Progenitor cell of endocrine pancreas (in vitro differentiated cells): ENCODE measurements around the gene CHMP1B. TPM values are rescaled to one million over a fixed set of nuclear protein-coding genes. Genes with fewer than 3 reads are reported as not detected.
A peak's percentile ranks its signal among the peaks of the same experiment; 100 is the strongest.

Experiments
- DNase-seq: peaks from one replicate; pipeline ENCODE4 v3.0.0; 2021; ENCODE audit warnings: low spot score; ENCODE audit not compliant: unreplicated experiment
- H3K27ac Mint-ChIP-seq: 2 replicates; pipeline ENCODE4 v1.8.0; 2021; ENCODE audit warnings: mild to moderate bottlenecking, moderate library complexity, mixed read lengths
- H3K27me3 Mint-ChIP-seq: 2 replicates; pipeline ENCODE4 v1.8.0; 2021; ENCODE audit warnings: mixed read lengths
- H3K36me3 Mint-ChIP-seq: 2 replicates; pipeline ENCODE4 v1.8.0; 2022; ENCODE audit warnings: mixed read lengths; ENCODE audit not compliant: insufficient read depth
- H3K4me1 Mint-ChIP-seq: 2 replicates; pipeline ENCODE4 v1.8.0; 2021; ENCODE audit warnings: low read depth, mixed read lengths
- H3K4me3 Mint-ChIP-seq: 2 replicates; pipeline ENCODE4 v1.8.0; 2021; ENCODE audit warnings: low read depth, mild to moderate bottlenecking, moderate library complexity, mixed read lengths
- H3K9me3 Mint-ChIP-seq: 2 replicates; pipeline ENCODE4 v1.8.0; 2021; ENCODE audit warnings: low read depth, mixed read lengths
- CTCF ChIP-seq: fragments of 200-600 bp; sonication (generic); IDR thresholded peaks from one replicate; pipeline ENCODE4 v1.5.0; 2021; ENCODE audit warnings: antibody characterized with exemption, mild to moderate bottlenecking; ENCODE audit not compliant: unreplicated experiment
- long read RNA-seq: library from polyadenylated mRNA; unstranded; transcript quantifications from one replicate; pipeline ENCODE4 v2.0.0, GENCODE V29; 2020
- total RNA-seq: library from RNA; stranded (reverse); gene quantifications from 2 replicates; pipeline ENCODE4 v1.2.1, GENCODE V29; 2021

Gene CHMP1B
- total RNA-seq = 48.0 and 48.3 TPM in 2 replicates
- long read RNA-seq, transcript CHMP1B-201 (1 exons, 3,054 nt) = major isoform, 246 of 246 reads
- long read RNA-seq, partial matches to known transcripts = 0 of 246 reads
- long read RNA-seq, other reads (novel, unspliced or antisense) = 0 of 246 reads

- Mint-ChIP-seq H3K27me3 (no peaks in the 10 kb centered on the region), H3K4me1 (peaks cover 22% of the 10 kb centered on the region), H3K27ac (peak within 1 kb of the TSS; percentile 100), H3K9me3 (no peaks in the 10 kb centered on the region), H3K4me3 (peak within 1 kb of the TSS; percentile 99), H3K36me3 (no peaks in the 10 kb centered on the region)
- no peak for TF ChIP-seq CTCF
- peak; percentile 92 for DNase-seq
Measured at GRCh38 chr18:11851146-11851805, at the start of gene CHMP1B. TSS of gene CHMP1B (plus strand) at chr18:11851413. CDS start at chr18:11851512, 99 bp downstream.

GRCh38 chr18:11801573-11801972 lies 49.6 kb upstream of the CHMP1B start:
- Mint-ChIP-seq H3K4me1 (peaks cover 4% of the 10 kb centered on the region), H3K36me3 (no peaks in the 10 kb centered on the region), H3K27ac (no peak overlapping the region), H3K27me3 (no peaks in the 10 kb centered on the region), H3K9me3 (no peaks in the 10 kb centered on the region), H3K4me3 (no peak overlapping the region)
- no peak for DNase-seq
- TF ChIP-seq CTCF = no peak

- no peak for TF ChIP-seq CTCF
- no peaks in the 10 kb centered on the region for H3K27me3 Mint-ChIP-seq
- peaks cover 4% of the 10 kb centered on the region for H3K4me1 Mint-ChIP-seq
- no peaks in the 10 kb centered on the region for H3K9me3 Mint-ChIP-seq
- no peak overlapping the region for H3K27ac Mint-ChIP-seq
- H3K4me3 Mint-ChIP-seq = no peak overlapping the region
- H3K36me3 Mint-ChIP-seq = no peaks in the 10 kb centered on the region
- no peak for DNase-seq
Measured at GRCh38 chr18:11802158-11802557, 49.1 kb upstream of the CHMP1B start.

- H3K36me3 Mint-ChIP-seq = no peaks in the 10 kb centered on the region
- H3K9me3 Mint-ChIP-seq = no peaks in the 10 kb centered on the region
- H3K27ac Mint-ChIP-seq = no peak overlapping the region
- H3K27me3 Mint-ChIP-seq = no peaks in the 10 kb centered on the region
- TF ChIP-seq CTCF = no peak
- DNase-seq = no peak
- H3K4me3 Mint-ChIP-seq = no peak overlapping the region
- peaks cover 5% of the 10 kb centered on the region for H3K4me1 Mint-ChIP-seq
Measured at GRCh38 chr18:11802586-11802985, 48.6 kb upstream of the CHMP1B start.

- no peak overlapping the region for H3K4me3 Mint-ChIP-seq
- no peaks in the 10 kb centered on the region for H3K27me3 Mint-ChIP-seq
- H3K36me3 Mint-ChIP-seq = no peaks in the 10 kb centered on the region
- no peak overlapping the region for H3K27ac Mint-ChIP-seq
- no peak for DNase-seq
- H3K9me3 Mint-ChIP-seq = no peaks in the 10 kb centered on the region
- no peak for TF ChIP-seq CTCF
- peaks cover 3% of the 10 kb centered on the region for H3K4me1 Mint-ChIP-seq
Measured at GRCh38 chr18:11807233-11807632, 44.0 kb upstream of the CHMP1B start.
